HFFc6 (cell line): ENCODE results near the gene PELI2. TPM values are rescaled to one million over a fixed set of nuclear protein-coding genes. Genes with fewer than 3 reads are reported as not detected.

Experiments
- DNase-seq: peaks from one replicate; pipeline ENCODE4 v3.0.0-alpha.2; 2018
- H3K27ac Mint-ChIP-seq: 2 replicates; pipeline ENCODE4 v1.8.0; 2020; ENCODE audit warnings: mild to moderate bottlenecking, mixed read lengths
- H3K27me3 Mint-ChIP-seq: 2 replicates; pipeline ENCODE4 v1.8.0; 2021; ENCODE audit warnings: mild to moderate bottlenecking, moderate library complexity, mixed read lengths; ENCODE audit not compliant: insufficient read depth
- H3K36me3 Mint-ChIP-seq: 2 replicates; pipeline ENCODE4 v1.8.0; 2021; ENCODE audit warnings: low read depth, mixed read lengths
- H3K4me1 Mint-ChIP-seq: 2 replicates; pipeline ENCODE4 v1.8.0; 2020; ENCODE audit warnings: low read depth, mixed read lengths
- H3K4me3 Mint-ChIP-seq: 2 replicates; pipeline ENCODE4 v1.8.0; 2020; ENCODE audit warnings: mild to moderate bottlenecking, moderate library complexity, mixed read lengths
- H3K9me3 Mint-ChIP-seq: 2 replicates; pipeline ENCODE4 v1.8.0; 2020; ENCODE audit warnings: mild to moderate bottlenecking, mixed read lengths
- total RNA-seq, 6 experiments: library from RNA; stranded (reverse); fragmentation: NEBNext Ultra II Directional; extraction: Animal tissue kit (Norgen Biotek cat#: 25700); gene quantifications; 2 replicates in 1 of 6; 3 replicates in 5 of 6; pipeline ENCODE4 v1.2.3, GENCODE V29; 2021
- TF ChIP-seq, protein P1 (sequence below): fragments of 200-600 bp; sonication (generic); IDR thresholded peaks from 2 replicates; pipeline ENCODE4 v1.5.0; 2021; ENCODE audit warnings: antibody characterized with exemption, mild to moderate bottlenecking

Gene PELI2
- total RNA-seq, 6 experiments from 2014 or later: 0.69 to 5.9 (median 4.6) TPM

DNA sequence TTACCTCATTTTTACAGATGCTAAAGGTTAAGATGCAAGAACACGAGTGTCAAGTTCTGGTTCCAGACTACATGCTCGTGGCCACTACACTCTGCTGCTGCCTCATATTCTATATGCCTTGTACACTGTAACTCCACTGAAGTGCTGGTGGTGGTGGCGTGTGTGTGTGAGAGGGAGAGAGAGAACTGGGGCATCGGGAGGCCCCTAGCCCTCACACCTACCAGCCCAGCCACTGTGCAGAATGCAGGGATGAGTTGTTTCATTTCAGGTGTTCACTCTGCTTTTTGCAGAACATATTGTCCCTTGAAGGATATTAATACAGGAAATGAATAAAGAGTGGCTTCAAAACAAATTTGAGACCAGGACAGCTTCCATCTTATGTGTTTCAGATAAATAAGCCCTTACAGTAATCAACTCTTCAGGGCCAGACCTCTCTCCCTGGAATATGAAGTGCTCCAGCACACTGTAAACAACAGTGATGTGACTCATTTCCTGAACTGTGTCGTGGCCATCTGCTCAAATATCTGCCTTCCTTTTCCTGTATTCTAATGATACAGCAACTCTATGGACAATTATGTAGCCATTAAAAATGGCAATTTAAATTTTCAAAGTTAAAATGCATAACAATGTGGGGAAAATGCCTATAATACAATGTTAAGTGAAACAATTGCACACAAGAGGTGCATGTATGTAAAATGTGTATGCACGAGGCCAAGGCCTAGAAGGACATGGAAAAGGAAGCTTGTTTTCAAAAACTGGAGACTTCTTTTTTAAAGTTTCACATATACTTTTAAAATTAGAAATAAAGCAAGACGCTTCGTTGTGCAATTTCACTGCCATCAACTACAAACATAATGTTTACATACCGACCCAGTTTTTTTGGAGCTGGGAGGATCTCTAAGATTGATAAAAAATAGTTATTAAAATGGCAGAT is 215.4 kb downstream of the PELI2 start:
- TF ChIP-seq, protein P1, sequence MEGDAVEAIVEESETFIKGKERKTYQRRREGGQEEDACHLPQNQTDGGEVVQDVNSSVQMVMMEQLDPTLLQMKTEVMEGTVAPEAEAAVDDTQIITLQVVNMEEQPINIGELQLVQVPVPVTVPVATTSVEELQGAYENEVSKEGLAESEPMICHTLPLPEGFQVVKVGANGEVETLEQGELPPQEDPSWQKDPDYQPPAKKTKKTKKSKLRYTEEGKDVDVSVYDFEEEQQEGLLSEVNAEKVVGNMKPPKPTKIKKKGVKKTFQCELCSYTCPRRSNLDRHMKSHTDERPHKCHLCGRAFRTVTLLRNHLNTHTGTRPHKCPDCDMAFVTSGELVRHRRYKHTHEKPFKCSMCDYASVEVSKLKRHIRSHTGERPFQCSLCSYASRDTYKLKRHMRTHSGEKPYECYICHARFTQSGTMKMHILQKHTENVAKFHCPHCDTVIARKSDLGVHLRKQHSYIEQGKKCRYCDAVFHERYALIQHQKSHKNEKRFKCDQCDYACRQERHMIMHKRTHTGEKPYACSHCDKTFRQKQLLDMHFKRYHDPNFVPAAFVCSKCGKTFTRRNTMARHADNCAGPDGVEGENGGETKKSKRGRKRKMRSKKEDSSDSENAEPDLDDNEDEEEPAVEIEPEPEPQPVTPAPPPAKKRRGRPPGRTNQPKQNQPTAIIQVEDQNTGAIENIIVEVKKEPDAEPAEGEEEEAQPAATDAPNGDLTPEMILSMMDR: no peak
- Mint-ChIP-seq H3K27me3 (no peaks in the 10 kb centered on the region; the same call in 1 of the 2 replicates), H3K4me1 (peaks cover 39% of the 10 kb centered on the region), H3K4me3 (peak overlapping the region; percentile 26; the same call in 1 of the 2 replicates), H3K9me3 (no peaks in the 10 kb centered on the region), H3K27ac (peak overlapping the region; percentile 87), H3K36me3 (no peaks in the 10 kb centered on the region; the same call in 1 of the 2 replicates)
- DNase-seq: peak; percentile 63

DNA sequence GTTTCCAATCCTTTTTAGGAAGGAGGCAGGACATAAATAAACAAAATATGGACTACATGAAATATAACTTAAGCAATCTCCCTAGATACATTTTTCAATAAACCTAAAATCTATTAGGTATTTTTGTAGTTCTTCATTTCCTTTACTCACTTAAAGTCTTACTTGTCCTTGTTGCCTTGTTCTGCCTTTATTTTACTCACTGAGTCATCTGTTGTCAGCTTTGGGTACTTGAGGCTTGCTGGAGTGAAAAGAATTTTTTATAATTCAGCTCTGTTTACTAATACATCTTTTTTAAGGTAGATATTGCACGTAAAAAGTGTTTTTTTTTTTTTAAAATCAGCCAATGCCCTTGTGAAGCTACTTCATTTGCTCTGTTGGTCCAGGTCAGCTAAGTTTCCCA is 216.2 kb downstream of the PELI2 start:
- no peaks in the 10 kb centered on the region for H3K9me3 Mint-ChIP-seq
- H3K27ac Mint-ChIP-seq: peak overlapping the region; percentile 87
- H3K27me3 Mint-ChIP-seq: no peaks in the 10 kb centered on the region; the same call in 1 of the 2 replicates
- peaks cover 47% of the 10 kb centered on the region for H3K4me1 Mint-ChIP-seq
- peaks cover 6% of the 10 kb centered on the region; the same call in 1 of the 2 replicates for H3K36me3 Mint-ChIP-seq
- H3K4me3 Mint-ChIP-seq: no peak overlapping the region
- TF ChIP-seq, protein P1: no peak
- DNase-seq: peak; percentile 8

DNA sequence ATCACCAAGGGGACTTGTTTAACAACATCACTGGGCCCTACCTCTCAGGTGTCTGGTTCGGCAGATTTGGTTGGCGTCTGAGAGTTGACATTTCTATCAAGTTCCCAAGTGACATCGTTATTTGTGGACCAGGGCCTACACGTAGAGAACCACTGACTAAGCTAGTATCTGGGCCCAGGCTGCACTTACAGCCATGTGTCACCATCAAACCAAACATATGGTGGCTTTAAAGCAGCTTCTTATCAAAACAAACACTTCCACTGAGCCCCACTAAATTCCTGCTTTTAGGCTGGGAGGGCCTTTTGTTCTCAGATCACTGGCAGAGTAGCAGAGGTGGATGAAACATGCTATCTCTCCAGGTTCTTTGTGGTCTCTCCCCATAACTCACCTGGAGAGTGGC is 220.5 kb downstream of the PELI2 start:
- H3K27ac Mint-ChIP-seq: peak overlapping the region; percentile 91
- TF ChIP-seq, protein P1: no peak
- peak; percentile 5 for DNase-seq
- no peak overlapping the region for H3K4me3 Mint-ChIP-seq
- H3K4me1 Mint-ChIP-seq: peaks cover 64% of the 10 kb centered on the region
- H3K36me3 Mint-ChIP-seq: peaks cover 6% of the 10 kb centered on the region; the same call in 1 of the 2 replicates
- no peaks in the 10 kb centered on the region; the same call in 1 of the 2 replicates for H3K27me3 Mint-ChIP-seq
- H3K9me3 Mint-ChIP-seq: no peaks in the 10 kb centered on the region

DNA sequence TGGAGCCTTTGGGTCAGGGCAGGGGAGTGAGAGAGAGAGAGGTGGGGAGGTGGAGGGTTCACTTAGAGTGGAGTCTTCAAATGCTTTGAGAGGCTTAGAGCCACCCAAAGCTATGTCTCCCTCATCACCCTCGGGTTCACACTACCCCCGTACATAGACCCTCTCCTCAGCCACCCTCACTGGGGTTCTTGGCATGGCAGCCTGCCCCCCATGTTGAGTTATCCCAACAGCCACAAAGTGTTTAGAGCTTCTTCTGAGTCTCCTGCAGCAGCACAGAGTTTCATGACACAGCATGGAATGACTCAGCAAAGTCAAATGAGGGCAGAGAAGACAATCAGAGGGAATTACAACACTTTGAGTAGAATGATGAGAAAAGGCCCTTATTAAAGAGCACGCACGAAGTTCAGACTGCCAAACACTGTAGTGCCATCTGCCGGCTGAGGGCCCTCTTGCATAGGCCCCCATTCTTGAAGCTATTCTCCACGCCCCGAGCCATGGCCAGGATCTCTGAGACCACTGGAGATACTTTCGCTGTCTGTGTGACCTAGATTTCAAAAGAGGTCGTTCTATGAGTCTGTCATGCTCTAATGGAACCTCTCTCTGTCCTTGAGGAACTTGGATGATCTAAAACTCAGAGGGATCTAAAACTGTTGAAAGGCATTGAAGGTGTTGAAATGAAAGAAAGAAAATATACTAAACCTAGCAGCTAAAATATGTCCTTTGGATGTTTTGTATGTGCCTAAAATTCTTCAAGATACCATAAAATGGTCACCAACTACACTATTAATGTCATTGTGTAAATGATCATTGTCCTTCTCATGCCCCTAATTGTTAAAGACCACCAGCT is 221.9 kb downstream of the PELI2 start:
- H3K36me3 Mint-ChIP-seq: peaks cover 6% of the 10 kb centered on the region; the same call in 1 of the 2 replicates
- peaks cover 50% of the 10 kb centered on the region for H3K4me1 Mint-ChIP-seq
- H3K4me3 Mint-ChIP-seq: peak overlapping the region; percentile 75
- H3K27me3 Mint-ChIP-seq: no peaks in the 10 kb centered on the region; the same call in 1 of the 2 replicates
- TF ChIP-seq, protein P1: peak; percentile 94
- no peaks in the 10 kb centered on the region for H3K9me3 Mint-ChIP-seq
- peak; percentile 97 for DNase-seq
- peak overlapping the region; percentile 91 for H3K27ac Mint-ChIP-seq

DNA sequence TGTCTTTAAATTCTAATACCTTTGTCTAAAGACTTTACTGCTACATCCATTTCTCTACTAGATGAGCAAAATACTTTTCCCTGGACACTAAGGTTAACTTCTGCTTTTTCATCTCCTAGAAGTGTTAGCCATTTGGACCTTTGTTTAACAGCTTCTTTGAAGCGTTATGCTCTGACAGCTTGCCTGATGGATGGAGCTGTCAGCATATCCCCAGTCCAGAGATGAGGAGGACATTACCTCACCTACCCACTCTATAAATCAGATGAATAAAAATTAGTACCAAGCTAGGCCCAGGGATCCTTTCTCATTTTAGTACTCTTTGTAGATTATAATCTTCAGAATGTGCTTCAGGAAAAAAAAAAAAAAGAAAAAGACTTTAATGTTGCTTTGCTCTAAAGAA is 222.7 kb downstream of the PELI2 start:
- Mint-ChIP-seq H3K36me3 (peaks cover 6% of the 10 kb centered on the region; the same call in 1 of the 2 replicates), H3K27me3 (no peaks in the 10 kb centered on the region; the same call in 1 of the 2 replicates), H3K27ac (peak overlapping the region; percentile 91; the same call in 1 of the 2 replicates), H3K4me1 (peaks cover 50% of the 10 kb centered on the region), H3K9me3 (no peaks in the 10 kb centered on the region), H3K4me3 (no peak overlapping the region)
- TF ChIP-seq, protein P1: no peak
- DNase-seq: no peak
